H1 (cell line): Measurements from ENCODE around the gene ZNF74. TPM values are rescaled to one million over a fixed set of nuclear protein-coding genes. Genes with fewer than 3 reads are reported as not detected.
"Not testable (repeated sequence)": the region's sequence is repeated elsewhere in the genome, so short reads cannot be mapped to it uniquely, and the experiment has no call there.

ENCODE experiments used
- CTCF ChIA-PET: fragments of 300-600 bp; sonication (Branson Sonifier 250); formaldehyde crosslinking; loops from one replicate; lab custom pipeline; 2021; ENCODE audit not compliant: partially characterized antibody; lab: Charles Lee
- POLR2A ChIA-PET: fragments of 300-600 bp; sonication (Branson Sonifier 250); formaldehyde crosslinking; loops from one replicate; lab custom pipeline; 2021; ENCODE audit warnings: inconsistent platforms; ENCODE audit not compliant: partially characterized antibody; lab: Charles Lee
- DNase-seq, 2 experiments: peaks; one replicate each; pipeline versions ENCODE4 v3.0.0 to v3.0.0-alpha.2; 2010 to 2022; ENCODE audit warnings: low spot score in 2 of 2, low read depth in 1 of 2, mixed read lengths in 1 of 2
- FAIRE-seq: peaks from 2 replicates; lab custom pipeline; 2011; peaks lifted over from hg19 to GRCh38; lab: Jason Lieb, UNC
- H2AFZ ChIP-seq: 2 replicates; pipeline ENCODE4 v1.8.1; 2012; ENCODE audit warnings: low read length, inconsistent platforms
- H2AK5ac ChIP-seq: 2 replicates; pipeline ENCODE4 v1.6.1; 2013; ENCODE audit warnings: low read depth, low read length
- H2BK120ac ChIP-seq: replicated peaks from 2 replicates; pipeline ENCODE3; 2013; ENCODE audit warnings: low read depth, low read length, inconsistent platforms
- H2BK12ac ChIP-seq: 2 replicates; pipeline ENCODE4 v1.6.1; 2013; ENCODE audit warnings: low read depth, low read length
- H2BK15ac ChIP-seq: 2 replicates; pipeline ENCODE4 v1.6.1; 2013; ENCODE audit warnings: low read length
- H2BK20ac ChIP-seq: 2 replicates; pipeline ENCODE4 v1.6.1; 2013; ENCODE audit warnings: low read length
- H2BK5ac ChIP-seq: 2 replicates; pipeline ENCODE4 v1.6.1; 2013; ENCODE audit warnings: low read depth, low read length
- H3K14ac ChIP-seq: 2 replicates; pipeline ENCODE4 v1.6.1; 2013; ENCODE audit warnings: inconsistent platforms; ENCODE audit not compliant: insufficient read length
- H3K18ac ChIP-seq: 2 replicates; pipeline ENCODE4 v1.6.1; 2013; ENCODE audit warnings: low read length; ENCODE audit errors: extremely low read depth
- H3K23ac ChIP-seq: 2 replicates; pipeline ENCODE4 v1.6.1; 2013; ENCODE audit warnings: inconsistent platforms; ENCODE audit not compliant: insufficient read length
- H3K23me2 ChIP-seq: 2 replicates; pipeline ENCODE4 v1.6.1; 2013; ENCODE audit warnings: low read depth, low read length
- H3K27ac ChIP-seq: 2 replicates; pipeline ENCODE4 v1.6.1; 2011; ENCODE audit warnings: low read depth, low read length, inconsistent platforms
- H3K27me3 ChIP-seq, 4 experiments: replicated peaks in 1 of 4; 1 replicate in 1 of 4; 2 replicates in 3 of 4; pipeline versions ENCODE4 v1.6.1 to v1.8.1; 2011 to 2013; ENCODE audit warnings: low read length in 3 of 4, mild to moderate bottlenecking in 3 of 4, inconsistent platforms in 2 of 4, mixed read lengths in 2 of 4, moderate library complexity in 1 of 4; ENCODE audit not compliant: control insufficient read depth in 3 of 4, insufficient read depth in 3 of 4; ENCODE audit errors: extremely low read depth in 1 of 4
- H3K36me3 ChIP-seq, 4 experiments: 2 replicates each; pipeline versions ENCODE4 v1.6.1 to v1.8.1; 2011 to 2013; ENCODE audit warnings: mild to moderate bottlenecking in 4 of 4, low read length in 3 of 4, moderate library complexity in 2 of 4, control low read depth in 1 of 4, inconsistent platforms in 1 of 4; ENCODE audit not compliant: insufficient read depth in 4 of 4, control insufficient read depth in 2 of 4
- H3K4ac ChIP-seq: replicated peaks from 2 replicates; pipeline ENCODE3; 2013; ENCODE audit warnings: low read length, low read depth, mixed read lengths, inconsistent platforms; ENCODE audit not compliant: insufficient read length
- H3K4me1 ChIP-seq, 4 experiments: replicated peaks in 1 of 4; 1 replicate in 1 of 4; 2 replicates in 3 of 4; pipeline versions ENCODE4 v1.6.1 to v1.8.1; 2011 to 2013; ENCODE audit warnings: low read length in 3 of 4, inconsistent platforms in 2 of 4, mixed read lengths in 1 of 4; ENCODE audit not compliant: insufficient read depth in 4 of 4, control insufficient read depth in 3 of 4
- H3K4me2 ChIP-seq, 2 experiments: 2 replicates each; pipeline versions ENCODE4 v1.6.1 to v1.8.1; 2011 to 2013; ENCODE audit warnings: low read depth in 2 of 2, low read length in 2 of 2, control low read depth in 1 of 2, inconsistent platforms in 1 of 2, mild to moderate bottlenecking in 1 of 2; ENCODE audit not compliant: insufficient read depth in 1 of 2
- H3K4me3 ChIP-seq, 4 experiments: fragments of 200-600, 300-600 bp in 1 of 4; sonication (generic), shearing (Covaris generic), sonication (Bioruptor Twin) in 1 of 4; 2 replicates each; pipeline versions ENCODE4 v1.5.1 to v1.8.1; 2011 to 2016; ENCODE audit warnings: low read length in 4 of 4, low read depth in 3 of 4, control low read depth in 2 of 4, inconsistent platforms in 2 of 4, mild to moderate bottlenecking in 2 of 4, mixed read lengths in 1 of 4, moderate library complexity in 1 of 4; ENCODE audit not compliant: insufficient read depth in 2 of 4; ENCODE audit errors: extremely low read depth in 1 of 4
- H3K56ac ChIP-seq: replicated peaks from 2 replicates; pipeline ENCODE3; 2013; ENCODE audit warnings: low read depth, mild to moderate bottlenecking, mixed read lengths, low read length, inconsistent platforms; ENCODE audit not compliant: insufficient read length
- H3K79me1 ChIP-seq: 2 replicates; pipeline ENCODE4 v1.6.1; 2013; ENCODE audit warnings: low read depth, low read length, control low read depth
- H3K79me2 ChIP-seq, 2 experiments: 2 replicates each; pipeline versions ENCODE4 v1.6.1 to v1.8.1; 2012 to 2013; ENCODE audit warnings: low read length in 2 of 2, mild to moderate bottlenecking in 2 of 2, inconsistent platforms in 1 of 2; ENCODE audit not compliant: insufficient read depth in 2 of 2, control insufficient read depth in 1 of 2
- H3K9ac ChIP-seq, 4 experiments: replicated peaks in 1 of 4; 1 replicate in 1 of 4; 2 replicates in 3 of 4; pipeline versions ENCODE4 v1.6.1 to v1.8.1; 2011 to 2013; ENCODE audit warnings: low read depth in 3 of 4, low read length in 3 of 4, control low read depth in 2 of 4, mild to moderate bottlenecking in 2 of 4, moderate library complexity in 2 of 4, inconsistent platforms in 1 of 4; ENCODE audit errors: extremely low read depth in 1 of 4
- H3K9me3 ChIP-seq, 2 experiments: 2 replicates each; pipeline versions ENCODE4 v1.6.1 to v1.8.1; 2012 to 2013; ENCODE audit warnings: mild to moderate bottlenecking in 2 of 2, moderate library complexity in 2 of 2, control low read depth in 1 of 2, inconsistent platforms in 1 of 2, low read depth in 1 of 2, low read length in 1 of 2, mixed read lengths in 1 of 2; ENCODE audit not compliant: insufficient read depth in 2 of 2
- H4K20me1 ChIP-seq, 2 experiments: replicated peaks in 1 of 2; 2 replicates each; pipeline versions ENCODE3 to v1.8.1; 2011 to 2013; ENCODE audit warnings: inconsistent platforms in 2 of 2, low read length in 2 of 2, mild to moderate bottlenecking in 1 of 2; ENCODE audit not compliant: insufficient read depth in 2 of 2, control insufficient read depth in 1 of 2
- H4K5ac ChIP-seq: 2 replicates; pipeline ENCODE4 v1.6.1; 2013; ENCODE audit warnings: low read length, low read depth, mixed read lengths, inconsistent platforms; ENCODE audit not compliant: insufficient read length
- H4K8ac ChIP-seq: 2 replicates; pipeline ENCODE4 v1.8.0; 2013; ENCODE audit warnings: mild to moderate bottlenecking, moderate library complexity, low read length, inconsistent platforms; ENCODE audit not compliant: insufficient read depth; ENCODE audit errors: extremely low read depth
- H4K91ac ChIP-seq: replicated peaks from 2 replicates; pipeline ENCODE3; 2013; ENCODE audit warnings: low read length, mixed read lengths, inconsistent platforms; ENCODE audit not compliant: insufficient read length
- WGBS, 2 experiments: shearing (Covaris generic) in 1 of 2; methylation state at CpG; one replicate each; pipeline versions ENCODE4 v1.1.6 to v1.1.7; 2013 to 2015; ENCODE audit warnings: low lambda C conversion rate in 2 of 2, mixed read lengths in 2 of 2, inconsistent platforms in 1 of 2, low coverage in 1 of 2, missing lambda C conversion rate in 1 of 2; ENCODE audit not compliant: insufficient replicate concordance in 2 of 2, insufficient coverage in 1 of 2, insufficient read length in 1 of 2; ENCODE audit errors: extremely low coverage in 1 of 2, missing lambda C conversion rate in 1 of 2; 5-methylcytosine and 5-hydroxymethylcytosine counted together
- polyA plus RNA-seq, 7 experiments: library from polyadenylated mRNA; depleted of rRNA in 3 of 7; stranded (reverse) in 5 of 7; unstranded in 2 of 7; fragments of >200 nt in 5 of 7; fragments of 200-250 nt in 2 of 7; gene quantifications; 1 replicate in 5 of 7; 2 replicates in 1 of 7; 4 replicates in 1 of 7; pipeline versions ENCODE4 v1.2.1 to v1.2.3, GENCODE V29; 2011 to 2013; ENCODE audit warnings: missing spikeins in 2 of 7, mixed read lengths in 2 of 7
- total RNA-seq: library from RNA; stranded (reverse); fragmentation: NEBNext Ultra II Directional; extraction: Animal tissue kit (Norgen Biotek cat#: 25700); gene quantifications from 2 replicates; pipeline ENCODE4 v1.2.1, GENCODE V29; 2021

The ZNF74 gene
- total and polyA plus RNA-seq, 2 of the 8 experiments (the other 6 are each of a cell fraction or from before 2014, with no cell fraction given) = 29.7 to 45.7 TPM

- H2BK20ac ChIP-seq, H3K23ac ChIP-seq, H2AK5ac ChIP-seq, H2BK12ac ChIP-seq, H3K23me2 ChIP-seq, H2BK5ac ChIP-seq, H2BK120ac ChIP-seq, H3K27ac ChIP-seq, FAIRE-seq, H3K79me1 ChIP-seq, H2AFZ ChIP-seq, H3K4ac ChIP-seq, H3K4me1 ChIP-seq, CTCF ChIA-PET, H3K4me3 ChIP-seq, H3K18ac ChIP-seq, H4K20me1 ChIP-seq, H3K36me3 ChIP-seq, H3K56ac ChIP-seq, H3K27me3 ChIP-seq, H4K5ac ChIP-seq, H3K9ac ChIP-seq, H3K14ac ChIP-seq, H4K91ac ChIP-seq, H3K79me2 ChIP-seq, H3K9me3 ChIP-seq, H4K8ac ChIP-seq, POLR2A ChIA-PET, H3K4me2 ChIP-seq, H2BK15ac ChIP-seq: not testable (repeated sequence)
- DNase-seq = peak in 1 of 2 experiments; percentile 23
- WGBS, 2 experiments = 78% methylated on average over 8 of the region's 11 CpGs; no CpG with 5 or more reads in 1 of the 2 experiments
Measured at GRCh38 chr22:20364335-20365260, 29.4 kb upstream of the ZNF74 start.
